Omental fat pad (tissue), 4 donors: Measurements from ENCODE around the gene VASH1. TPM values are rescaled to one million over a fixed set of nuclear protein-coding genes. Genes with fewer than 3 reads are reported as not detected.

Source experiments
- ATAC-seq: fragments of 150-250 bp; one replicate; pipeline ENCODE4 v1.9.1; 2016; ENCODE audit warnings: mild to moderate bottlenecking, moderate library complexity; ENCODE audit not compliant: low FRiP score
- DNase-seq: peaks from one replicate; pipeline ENCODE4 v3.0.0-alpha.2; 2019; ENCODE audit warnings: low spot score
- CTCF ChIP-seq, 3 donors: fragments of 450-650 bp; IDR thresholded peaks; one replicate each; pipeline ENCODE4 v1.5.1; 2016 to 2017; ENCODE audit warnings: antibody characterized with exemption in 3 of 3, mild to moderate bottlenecking in 3 of 3, moderate library complexity in 2 of 3
- total RNA-seq, 4 donors: library from RNA; depleted of rRNA; stranded (reverse); fragments of >200 nt; gene quantifications; one replicate each; pipeline ENCODE4 v1.1.0, GENCODE V29; 2016

Gene VASH1
- total RNA-seq, 4 donors from 2014 or later: 5.6 to 22.9 (median 11.0) TPM

- ATAC-seq (peak; percentile 65), DNase-seq (no peak)
- no peak for TF ChIP-seq CTCF (IDR thresholded peaks at IDR 0.05)
Observed at GRCh38 chr14:76773188-76773885, 12.1 kb downstream of the VASH1 start.

- no peak for TF ChIP-seq CTCF (IDR thresholded peaks at IDR 0.05)
- ATAC-seq (no peak), DNase-seq (no peak)
Observed at GRCh38 chr14:76773956-76774820, 12.9 kb downstream of the VASH1 start.

- DNase-seq: no peak
- TF ChIP-seq CTCF (IDR thresholded peaks at IDR 0.05): no peak
- no peak for ATAC-seq
Observed at GRCh38 chr14:76774821-76775694, 13.8 kb downstream of the VASH1 start.

- TF ChIP-seq CTCF (IDR thresholded peaks at IDR 0.05): no peak
- DNase-seq: no peak
- no peak for ATAC-seq
Observed at GRCh38 chr14:76775695-76776427, 14.6 kb downstream of the VASH1 start.

- no peak for DNase-seq
- TF ChIP-seq CTCF (IDR thresholded peaks at IDR 0.05): no peak
- ATAC-seq: no peak
Observed at GRCh38 chr14:76776428-76777251, 15.4 kb downstream of the VASH1 start.
